Peyer's patch (tissue), 4 donors: Measurements from ENCODE around the gene FRAT1. TPM values are rescaled to one million over a fixed set of nuclear protein-coding genes. Genes with fewer than 3 reads are reported as not detected.

Experiments used
- DNase-seq, 3 donors: peaks; one replicate each; pipeline ENCODE4 v3.0.0-alpha.2; 2017 to 2019
- H3K27ac ChIP-seq, 4 donors: fragments of 200-600 bp; sonication (generic); one replicate each; pipeline ENCODE4 v1.5.1; 2016 to 2019
- H3K27me3 ChIP-seq, 2 donors: fragments of 200-600 bp; sonication (generic); one replicate each; pipeline ENCODE4 v1.5.1; 2019
- H3K36me3 ChIP-seq, 3 donors: fragments of 200-600 bp; sonication (generic); one replicate each; pipeline ENCODE4 v1.5.1; 2016 to 2019
- H3K4me1 ChIP-seq, 4 donors: fragments of 200-600 bp; sonication (generic); one replicate each; pipeline ENCODE4 v1.5.1; 2016 to 2019
- H3K4me3 ChIP-seq, 4 donors: fragments of 200-600 bp; sonication (generic); 1 replicate in 3 of 4; 2 replicates in 1 of 4; pipeline ENCODE4 v1.5.1; 2016 to 2019; ENCODE audit warnings: mild to moderate bottlenecking in 1 of 4
- H3K9me3 ChIP-seq, 4 donors: fragments of 200-600 bp; sonication (generic); one replicate each; pipeline ENCODE4 v1.5.1; 2016 to 2019; ENCODE audit warnings: mild to moderate bottlenecking in 1 of 4
- POLR2A ChIP-seq, 2 donors: fragments of 450-650 bp; IDR thresholded peaks; one replicate each; pipeline ENCODE4 v1.5.1; 2017; ENCODE audit warnings: antibody characterized with exemption in 2 of 2, mild to moderate bottlenecking in 2 of 2, moderate library complexity in 2 of 2
- total RNA-seq, 4 donors: library from RNA; depleted of rRNA; stranded (reverse); fragments of >200 nt; gene quantifications; one replicate each; pipeline ENCODE4 v1.1.0, GENCODE V29; 2016
- TF ChIP-seq, protein P1 (sequence below), 6 experiments: fragments of 450-650 bp in 4 of 6; fragments of 200-600 bp in 2 of 6; sonication (generic) in 1 of 6; IDR thresholded peaks; one replicate each; pipeline ENCODE4 v1.5.1; 2017 to 2019; ENCODE audit warnings: antibody characterized with exemption in 6 of 6, mild to moderate bottlenecking in 3 of 6, moderate library complexity in 1 of 6

The FRAT1 gene
- total RNA-seq, 4 donors from 2014 or later = 1.7 to 9.7 (median 6.9) TPM

DNA sequence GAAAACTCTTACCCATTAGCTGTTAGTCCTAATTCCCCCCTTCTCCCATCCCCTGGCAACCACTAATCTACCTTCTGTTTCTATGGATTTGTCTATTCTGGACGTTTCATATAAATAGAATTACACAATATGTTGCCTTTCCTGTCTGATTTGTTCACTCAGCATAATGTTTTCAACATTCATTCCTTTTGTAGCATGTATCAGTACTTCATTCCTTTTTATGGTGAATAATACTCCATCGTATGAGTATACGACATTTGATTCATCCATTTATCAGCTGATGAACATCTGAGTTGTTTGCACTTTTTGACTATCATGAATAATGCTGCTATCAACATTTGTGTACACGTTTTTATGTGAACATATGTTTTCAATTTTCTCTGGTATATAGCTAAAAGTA is 4.4 kb upstream of the FRAT1 start:
- DNase-seq = no peak

GRCh38 chr10:97319671-97320479 is 804 bp downstream of the FRAT1 start:
- Histone ChIP-seq H3K36me3 (no peaks in the 10 kb centered on the region), H3K27ac (peak overlapping the region; percentile 96 to 98 (median 97)), H3K4me1 (peaks cover 0 to 28% (median 12%) of the 10 kb centered on the region in 4 donors), H3K27me3 (no peaks in the 10 kb centered on the region), H3K4me3 (peak overlapping the region; percentile 77 to 88 (median 83)), H3K9me3 (no peaks in the 10 kb centered on the region)
- peak in 1 of 2 donors; percentile 18 for TF ChIP-seq POLR2A (IDR thresholded peaks at IDR 0.05)
- TF ChIP-seq, protein P1, sequence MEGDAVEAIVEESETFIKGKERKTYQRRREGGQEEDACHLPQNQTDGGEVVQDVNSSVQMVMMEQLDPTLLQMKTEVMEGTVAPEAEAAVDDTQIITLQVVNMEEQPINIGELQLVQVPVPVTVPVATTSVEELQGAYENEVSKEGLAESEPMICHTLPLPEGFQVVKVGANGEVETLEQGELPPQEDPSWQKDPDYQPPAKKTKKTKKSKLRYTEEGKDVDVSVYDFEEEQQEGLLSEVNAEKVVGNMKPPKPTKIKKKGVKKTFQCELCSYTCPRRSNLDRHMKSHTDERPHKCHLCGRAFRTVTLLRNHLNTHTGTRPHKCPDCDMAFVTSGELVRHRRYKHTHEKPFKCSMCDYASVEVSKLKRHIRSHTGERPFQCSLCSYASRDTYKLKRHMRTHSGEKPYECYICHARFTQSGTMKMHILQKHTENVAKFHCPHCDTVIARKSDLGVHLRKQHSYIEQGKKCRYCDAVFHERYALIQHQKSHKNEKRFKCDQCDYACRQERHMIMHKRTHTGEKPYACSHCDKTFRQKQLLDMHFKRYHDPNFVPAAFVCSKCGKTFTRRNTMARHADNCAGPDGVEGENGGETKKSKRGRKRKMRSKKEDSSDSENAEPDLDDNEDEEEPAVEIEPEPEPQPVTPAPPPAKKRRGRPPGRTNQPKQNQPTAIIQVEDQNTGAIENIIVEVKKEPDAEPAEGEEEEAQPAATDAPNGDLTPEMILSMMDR (IDR thresholded peaks at IDR 0.05) = peak in 1 of 6 experiments; percentile 19
- DNase-seq = peak; percentile 77 to 88 (median 78)

More for the DNA sequence above, 4.4 kb upstream of the FRAT1 start:
- H3K9me3 ChIP-seq = no peaks in the 10 kb centered on the region
- no peak overlapping the region for H3K4me3 ChIP-seq
- no peaks in the 10 kb centered on the region for H3K27me3 ChIP-seq
- no peak for TF ChIP-seq POLR2A (IDR thresholded peaks at IDR 0.05)
- TF ChIP-seq, protein P1 (IDR thresholded peaks at IDR 0.05) = no peak
- H3K36me3 ChIP-seq = no peaks in the 10 kb centered on the region
- no peaks in the 10 kb centered on the region for H3K4me1 ChIP-seq
- no peak overlapping the region for H3K27ac ChIP-seq

GRCh38 chr10:97320480-97321031 is 1.5 kb downstream of the FRAT1 start:
- H3K4me1 ChIP-seq = peaks cover 0 to 28% (median 12%) of the 10 kb centered on the region in 4 donors
- no peaks in the 10 kb centered on the region for H3K36me3 ChIP-seq
- TF ChIP-seq, protein P1 (IDR thresholded peaks at IDR 0.05) = no peak
- no peak for TF ChIP-seq POLR2A (IDR thresholded peaks at IDR 0.05)
- no peaks in the 10 kb centered on the region for H3K27me3 ChIP-seq
- no peaks in the 10 kb centered on the region for H3K9me3 ChIP-seq
- peak overlapping the region; percentile 96 to 98 (median 97) for H3K27ac ChIP-seq
- peak overlapping the region; percentile 77 to 88 (median 83) for H3K4me3 ChIP-seq
- peak; percentile 39 to 59 (median 56) for DNase-seq

- Histone ChIP-seq H3K27ac (peak overlapping the region; percentile 96 to 98 (median 97)), H3K27me3 (no peaks in the 10 kb centered on the region), H3K4me1 (peaks cover 0 to 28% (median 12%) of the 10 kb centered on the region in 4 donors), H3K9me3 (no peaks in the 10 kb centered on the region), H3K36me3 (no peaks in the 10 kb centered on the region), H3K4me3 (peak overlapping the region; percentile 77 to 88 (median 83))
- TF ChIP-seq POLR2A (IDR thresholded peaks at IDR 0.05) = no peak
- TF ChIP-seq, protein P1 (IDR thresholded peaks at IDR 0.05) = no peak
- peak; percentile 26 to 62 (median 59) for DNase-seq
Observed at GRCh38 chr10:97321032-97321803, 2.1 kb downstream of the FRAT1 start.

DNA sequence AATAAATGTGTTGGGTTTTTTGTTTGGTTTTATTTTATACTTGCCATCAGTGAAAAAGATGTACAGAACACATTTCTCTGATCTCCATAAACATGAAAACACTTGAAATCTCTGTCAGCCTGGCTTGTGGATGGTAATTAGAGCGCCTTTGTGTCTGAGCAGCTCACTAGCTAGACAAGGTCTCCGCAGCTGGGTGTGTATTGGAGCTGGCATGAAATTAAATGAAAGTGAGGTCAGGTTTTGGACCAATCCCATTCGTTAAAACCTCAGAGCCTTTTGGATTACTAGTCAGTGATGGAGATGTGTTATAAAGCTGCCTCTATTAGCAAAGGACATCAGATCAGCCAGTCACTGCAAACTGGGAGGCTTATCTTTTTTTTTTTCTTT is 2.7 kb downstream of the FRAT1 start:
- no peak for DNase-seq
- no peaks in the 10 kb centered on the region for H3K36me3 ChIP-seq
- H3K27me3 ChIP-seq = no peaks in the 10 kb centered on the region
- peak overlapping the region in 1 of 4 donors; percentile 77 for H3K4me3 ChIP-seq
- TF ChIP-seq POLR2A (IDR thresholded peaks at IDR 0.05) = no peak
- TF ChIP-seq, protein P1 (IDR thresholded peaks at IDR 0.05) = no peak
- H3K4me1 ChIP-seq = peaks cover 0 to 28% (median 12%) of the 10 kb centered on the region in 4 donors
- no peaks in the 10 kb centered on the region for H3K9me3 ChIP-seq
- H3K27ac ChIP-seq = no peak overlapping the region
